Erythroblast (primary cell): Measurements from ENCODE around the gene SLC10A7.

Experiments
- GATA1 ChIP-seq: IDR thresholded peaks from 2 replicates; pipeline ENCODE4 v1.6.1; 2011; ENCODE audit warnings: low read depth, mild to moderate bottlenecking, control low read depth, low read length, moderate library complexity
- POLR2A ChIP-seq: IDR thresholded peaks from 2 replicates; pipeline ENCODE4 v1.6.1; 2011; ENCODE audit warnings: mild to moderate bottlenecking, low read length

- no peak for TF ChIP-seq POLR2A
- no peak for TF ChIP-seq GATA1
Measured at GRCh38 chr4:146506272-146506671, 15.5 kb downstream of the SLC10A7 start.
